ENCODE data around the gene RIPOR3. TPM values are rescaled to one million over a fixed set of nuclear protein-coding genes. Genes with fewer than 3 reads are reported as not detected.
A peak's percentile ranks its signal among the peaks of the same experiment; 100 is the strongest.
"Not testable (repeated sequence)": the region's sequence is repeated elsewhere in the genome, so short reads cannot be mapped to it uniquely, and the experiment has no call there.

Gene RIPOR3
- total RNA-seq, 1 donor from 2014 or later = 1.9 TPM

GRCh38 chr20:50724851-50725723, 33.7 kb upstream of the RIPOR3 start:
- DNase-seq (ENCODE audit: low spot score) = peak; percentile 99

- DNase-seq (ENCODE audit: low spot score) = no peak
These were observed 32.9 kb upstream of the RIPOR3 start for GRCh38 chr20:50724112-50724725.

GRCh38 chr20:50723672-50724071, 32.3 kb upstream of the RIPOR3 start:
- no peak for DNase-seq (ENCODE audit: low spot score)

GRCh38 chr20:50722424-50723155, 31.2 kb upstream of the RIPOR3 start:
- DNase-seq (ENCODE audit: low spot score) = no peak

GRCh38 chr20:50721881-50722281, 30.5 kb upstream of the RIPOR3 start:
- DNase-seq (ENCODE audit: low spot score) = no peak

- DNase-seq (ENCODE audit: low spot score) = no peak
These were observed 29.2 kb upstream of the RIPOR3 start for GRCh38 chr20:50720582-50720981.

GRCh38 chr20:50720026-50720425, 28.7 kb upstream of the RIPOR3 start:
- DNase-seq (ENCODE audit: low spot score) = no peak

GRCh38 chr20:50719328-50719727, 28.0 kb upstream of the RIPOR3 start:
- DNase-seq (ENCODE audit: low spot score) = no peak

- DNase-seq (ENCODE audit: low spot score) = no peak
These were observed 26.8 kb upstream of the RIPOR3 start for GRCh38 chr20:50717974-50718761.

- DNase-seq (ENCODE audit: low spot score) = no peak
These were observed 26.0 kb upstream of the RIPOR3 start for GRCh38 chr20:50717312-50717711.

- DNase-seq (ENCODE audit: low spot score) = no peak
These were observed 25.2 kb upstream of the RIPOR3 start for GRCh38 chr20:50716518-50716917.

GRCh38 chr20:50715694-50716093, 24.4 kb upstream of the RIPOR3 start:
- no peak for DNase-seq (ENCODE audit: low spot score)

GRCh38 chr20:50714426-50714825, 23.1 kb upstream of the RIPOR3 start:
- not testable (repeated sequence) for DNase-seq (ENCODE audit: low spot score)

- DNase-seq (ENCODE audit: low spot score) = no peak
These were observed 22.3 kb upstream of the RIPOR3 start for GRCh38 chr20:50713657-50714101.

- DNase-seq (ENCODE audit: low spot score) = peak; percentile 93
These were observed 21.7 kb upstream of the RIPOR3 start for GRCh38 chr20:50712771-50713656.

- DNase-seq (ENCODE audit: low spot score) = peak; percentile 76
These were observed 19.9 kb upstream of the RIPOR3 start for GRCh38 chr20:50711113-50711825.

- no peak for DNase-seq (ENCODE audit: low spot score)
These were observed 19.2 kb upstream of the RIPOR3 start for GRCh38 chr20:50710492-50711063.

- no peak for DNase-seq (ENCODE audit: low spot score)
These were observed 18.3 kb upstream of the RIPOR3 start for GRCh38 chr20:50709636-50709973.

GRCh38 chr20:50708845-50709635, 17.7 kb upstream of the RIPOR3 start:
- DNase-seq (ENCODE audit: low spot score) = no peak

Measured in umbilical cord (tissue), 2 donors.